HG03064 (cell line): ENCODE data around the gene HTRA3.

Experiments used
- ATAC-seq: cut with Tn5 transposase; IDR thresholded peaks from one replicate; pipeline ENCODE4 v1.9.1; 2021; ENCODE audit warnings: low read depth; ENCODE audit not compliant: unreplicated experiment

Gene HTRA3

GRCh38 chr4:8306511-8307021 is 37.0 kb downstream of the HTRA3 start:
- no peak for ATAC-seq

DNA sequence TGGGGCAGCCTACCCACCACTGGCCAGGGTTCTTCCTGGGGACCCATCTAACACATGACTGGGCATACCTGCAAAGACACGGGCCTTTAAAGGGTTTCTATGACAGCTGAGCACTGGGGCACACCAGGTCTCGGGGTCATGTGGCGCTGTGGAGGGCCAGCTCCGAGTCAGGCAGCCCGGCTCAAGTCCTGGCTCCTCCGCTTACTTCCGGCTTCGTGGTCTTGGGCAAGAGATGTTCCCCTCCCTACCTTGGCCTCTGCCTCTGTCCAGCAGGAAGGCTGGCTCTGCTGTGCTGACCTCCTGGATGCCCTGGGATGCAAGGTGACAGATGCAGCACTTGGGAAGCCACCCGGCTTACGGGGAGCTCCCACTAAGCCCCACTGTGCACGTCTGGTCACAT is 37.6 kb downstream of the HTRA3 start:
- no peak for ATAC-seq

- ATAC-seq = no peak
These were observed 38.2 kb downstream of the HTRA3 start for GRCh38 chr4:8307714-8308113.

DNA sequence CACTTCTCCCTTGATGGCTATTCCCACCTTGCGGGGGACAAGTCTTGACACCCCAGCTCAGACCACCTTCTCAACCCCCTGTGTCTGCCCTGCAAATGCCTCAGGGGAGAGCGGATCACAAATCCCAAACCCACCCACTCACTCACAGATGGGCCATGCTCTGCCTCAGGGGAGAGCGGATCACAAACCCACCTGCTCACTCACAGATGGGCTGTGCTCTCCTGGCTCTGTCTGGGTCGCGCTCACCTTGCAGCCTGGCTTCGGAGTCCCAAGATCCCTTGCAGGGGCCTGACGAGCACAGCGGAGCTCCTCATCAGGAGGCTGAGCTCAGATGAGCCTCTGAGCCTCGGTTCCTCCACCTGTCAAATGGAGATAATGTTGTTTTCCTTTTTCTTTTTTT is 38.6 kb downstream of the HTRA3 start:
- ATAC-seq = no peak

- no peak for ATAC-seq
These were observed 39.6 kb downstream of the HTRA3 start for GRCh38 chr4:8308856-8309771.

DNA sequence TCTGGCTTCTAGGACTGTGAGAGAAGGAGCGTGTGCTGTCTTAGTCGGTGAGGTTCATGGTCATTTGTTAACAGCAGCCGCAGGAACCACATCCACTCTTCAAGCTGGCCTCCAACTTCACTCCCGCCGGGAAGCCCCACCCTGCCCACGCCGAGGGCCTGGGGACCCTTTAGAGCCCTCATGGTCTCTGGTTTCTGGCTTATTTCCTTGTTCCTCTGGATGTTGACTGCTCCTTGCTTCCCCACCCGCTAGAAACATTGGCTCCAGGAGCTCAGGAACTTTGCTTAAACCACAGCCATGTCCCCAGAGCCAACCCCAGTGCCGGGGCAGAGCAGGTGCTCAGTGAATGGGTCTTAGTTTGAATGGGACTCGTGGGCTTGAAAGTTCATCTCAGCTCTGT is 40.8 kb downstream of the HTRA3 start:
- no peak for ATAC-seq

DNA sequence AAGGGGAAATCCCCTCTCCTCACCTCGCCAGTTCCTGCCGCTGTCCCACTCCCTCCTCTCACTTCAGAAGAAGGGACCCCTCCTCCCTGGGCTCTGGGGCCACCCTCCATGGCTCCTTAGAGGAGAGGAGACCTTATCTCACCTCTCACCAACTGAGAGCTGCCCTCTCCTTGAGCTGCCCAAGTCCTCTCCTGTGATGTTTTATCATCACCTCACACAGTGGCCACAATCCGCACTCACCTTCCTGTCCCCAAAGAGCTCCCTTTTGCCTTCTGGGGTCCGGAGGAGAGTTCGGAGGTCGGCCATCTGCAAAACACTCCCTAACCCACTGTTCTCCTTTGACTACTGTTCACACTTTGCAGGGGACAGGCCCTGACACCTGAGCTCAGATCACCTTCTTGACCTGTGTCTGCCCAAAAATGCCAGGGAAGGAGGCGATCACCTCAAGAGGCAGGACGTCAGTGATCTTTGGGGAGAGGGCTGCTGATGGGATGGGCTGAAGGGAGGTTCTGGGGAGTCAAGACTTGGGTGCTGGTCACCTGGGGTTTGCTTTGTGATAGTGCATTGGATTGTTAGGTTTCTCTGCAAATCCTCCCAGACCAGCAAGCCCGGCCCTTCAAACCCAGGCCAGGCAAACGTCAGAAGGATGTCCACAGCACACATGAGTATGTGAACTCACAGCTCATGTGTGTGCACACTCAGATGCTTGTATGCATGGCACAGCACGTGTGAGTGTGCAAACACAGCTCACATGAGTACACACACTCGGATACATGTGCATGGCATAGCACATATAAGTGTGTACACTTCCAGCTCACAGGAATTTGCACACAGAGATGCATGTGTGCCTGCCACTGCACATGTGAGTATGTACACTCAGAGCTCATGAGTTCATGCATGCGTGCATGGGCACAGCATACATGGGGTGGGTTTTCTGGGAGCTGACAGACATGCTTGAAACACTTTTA is 41.8 kb downstream of the HTRA3 start:
- no peak for ATAC-seq

- ATAC-seq = no peak
These were observed 42.5 kb downstream of the HTRA3 start for GRCh38 chr4:8312069-8312445.

DNA sequence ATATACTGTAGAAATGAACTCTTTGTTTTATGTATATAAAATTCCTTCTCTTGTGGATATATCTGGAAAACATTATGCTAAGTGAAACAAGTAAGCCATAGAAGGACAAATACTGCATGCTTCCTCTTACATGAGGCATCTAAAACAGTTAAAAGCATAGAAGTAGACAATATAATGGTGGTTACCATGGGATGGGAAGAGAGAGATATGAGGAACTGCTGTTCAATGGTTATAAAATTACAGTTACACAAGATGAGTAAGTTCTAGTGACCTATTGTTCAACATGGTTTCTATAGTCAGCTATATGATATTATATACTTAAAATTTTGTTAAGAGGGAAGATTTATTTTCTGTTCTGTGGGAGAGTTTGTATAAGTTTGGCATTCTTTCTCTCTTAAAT is 43.4 kb downstream of the HTRA3 start:
- no peak for ATAC-seq

DNA sequence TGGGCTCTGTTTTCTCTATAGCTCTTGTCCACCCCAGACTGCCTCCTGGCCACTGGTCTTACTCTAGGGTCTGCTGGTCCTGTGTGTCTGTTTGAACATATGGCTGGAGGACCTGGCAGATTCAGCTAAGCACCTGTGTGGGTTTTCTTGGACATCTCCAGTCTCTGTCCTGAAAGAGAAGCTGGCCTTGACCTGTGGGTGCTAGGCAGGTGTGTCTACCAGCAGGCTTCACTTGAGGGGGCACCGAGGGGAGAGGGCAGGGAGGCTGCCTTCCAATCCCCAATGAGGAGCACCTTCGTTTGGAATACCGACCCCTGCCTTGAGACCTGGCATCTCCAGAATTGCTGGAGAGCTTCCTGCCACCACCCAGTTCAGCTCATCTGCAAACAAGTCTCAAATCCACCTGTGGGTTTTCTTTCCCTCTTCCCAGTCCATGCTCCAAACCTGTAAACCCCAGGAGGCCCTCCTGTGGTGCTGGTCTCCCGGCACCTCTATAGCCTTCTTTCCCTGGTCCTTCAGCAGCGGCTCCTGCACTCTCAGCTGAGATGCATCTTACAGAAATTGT is 45.2 kb downstream of the HTRA3 start:
- ATAC-seq = no peak

DNA sequence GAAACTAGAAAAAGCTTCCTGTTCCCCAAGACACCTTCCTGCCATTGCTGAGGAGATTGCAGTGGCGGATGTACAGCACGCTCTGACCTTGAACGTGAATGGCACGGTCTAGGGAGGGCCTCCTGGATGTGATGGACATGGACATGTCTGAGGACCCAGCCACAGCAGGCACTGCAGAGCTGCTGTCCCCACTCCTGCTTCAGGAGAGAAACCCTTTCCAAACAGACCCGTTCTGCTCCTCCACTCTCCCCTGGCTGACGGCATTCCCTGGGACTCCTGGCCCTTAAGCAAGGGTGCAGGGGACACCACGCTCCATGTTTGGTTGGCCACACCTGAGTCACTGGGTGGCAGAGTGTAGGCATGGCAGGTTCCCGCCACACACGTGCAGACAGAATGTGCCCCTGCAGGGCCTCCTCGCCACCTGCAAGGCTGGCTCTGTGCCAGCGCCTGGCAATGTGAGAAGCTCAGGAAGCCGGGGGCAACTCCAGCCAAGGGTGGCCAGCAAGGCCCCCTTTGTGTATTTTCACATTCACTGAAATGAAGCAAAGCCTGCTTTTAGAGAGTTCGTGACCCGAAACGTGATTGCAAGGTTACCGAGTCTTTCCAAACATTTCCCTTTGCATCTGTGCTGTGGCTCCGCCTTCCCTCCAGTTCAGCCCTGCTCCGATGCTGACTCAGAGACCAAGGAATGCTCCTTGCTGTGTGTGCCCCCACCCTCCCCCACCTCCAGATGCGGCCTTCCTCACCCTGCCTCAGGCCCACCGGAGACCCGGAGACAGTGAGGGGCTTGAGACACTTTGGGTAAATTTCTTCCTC is 46.1 kb downstream of the HTRA3 start:
- ATAC-seq = no peak

GRCh38 chr4:8316251-8316771 is 46.8 kb downstream of the HTRA3 start:
- ATAC-seq = no peak

DNA sequence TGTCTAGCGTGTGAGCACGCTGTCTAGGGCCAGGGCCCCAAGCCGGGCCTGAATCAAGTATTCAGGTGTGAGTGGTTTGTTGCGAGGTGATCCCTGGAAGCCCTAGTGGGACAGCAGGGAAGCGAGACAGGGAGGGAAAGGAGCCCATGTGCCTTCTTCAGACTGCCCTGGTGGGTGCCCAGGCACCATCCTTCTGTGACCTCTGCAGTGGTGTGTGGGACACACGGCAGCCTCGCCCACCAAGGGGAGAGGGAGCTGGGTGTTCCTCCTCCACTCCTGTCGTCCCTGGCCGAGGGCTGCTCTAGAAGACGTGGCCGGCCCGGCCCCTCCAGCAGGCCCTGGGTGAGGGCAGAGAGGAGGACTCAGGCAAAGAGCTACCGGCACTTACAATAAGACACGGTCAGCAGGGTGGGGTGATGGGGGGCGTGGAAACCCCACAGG is 47.4 kb downstream of the HTRA3 start:
- ATAC-seq = no peak

- no peak for ATAC-seq
These were observed 47.9 kb downstream of the HTRA3 start for GRCh38 chr4:8317474-8317873.

DNA sequence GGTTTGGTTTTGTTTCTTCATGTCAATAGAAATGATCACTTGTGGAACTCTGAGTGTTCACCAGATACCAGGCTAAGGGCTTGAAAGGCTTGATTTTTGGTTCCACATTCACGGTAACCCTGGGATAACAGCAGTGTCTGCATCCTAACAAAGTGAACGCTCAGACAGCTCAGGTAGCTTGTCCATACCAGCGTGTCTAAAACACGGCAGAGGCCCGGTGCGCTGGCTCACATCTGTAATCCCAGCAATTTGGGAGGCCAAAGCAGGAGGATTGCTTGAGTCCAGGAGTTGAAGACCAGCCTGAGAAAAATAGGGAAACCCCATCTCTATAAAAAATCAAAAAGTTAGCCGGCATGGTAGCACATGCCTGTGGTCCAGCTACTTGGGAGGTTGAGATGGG is 49.0 kb downstream of the HTRA3 start:
- ATAC-seq = no peak

DNA sequence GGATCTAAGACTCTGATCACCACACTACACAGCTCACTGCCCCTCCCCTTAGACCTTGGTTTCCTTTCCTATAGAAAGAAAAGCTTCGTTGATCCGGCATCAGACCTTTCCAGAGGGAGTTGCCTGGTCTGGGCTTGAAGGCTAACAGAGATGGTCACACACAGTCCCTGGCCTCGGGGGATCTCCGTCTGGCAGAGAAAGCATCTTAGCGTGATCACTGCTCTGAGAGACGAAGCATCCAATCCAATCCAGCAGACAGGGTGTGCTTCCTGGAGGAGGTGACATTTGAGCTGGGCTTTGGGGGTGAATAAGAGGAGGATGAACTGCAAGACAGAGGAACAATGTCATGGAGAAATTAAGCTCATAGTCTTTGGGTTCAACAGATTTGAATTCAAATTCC is 49.5 kb downstream of the HTRA3 start:
- no peak for ATAC-seq

DNA sequence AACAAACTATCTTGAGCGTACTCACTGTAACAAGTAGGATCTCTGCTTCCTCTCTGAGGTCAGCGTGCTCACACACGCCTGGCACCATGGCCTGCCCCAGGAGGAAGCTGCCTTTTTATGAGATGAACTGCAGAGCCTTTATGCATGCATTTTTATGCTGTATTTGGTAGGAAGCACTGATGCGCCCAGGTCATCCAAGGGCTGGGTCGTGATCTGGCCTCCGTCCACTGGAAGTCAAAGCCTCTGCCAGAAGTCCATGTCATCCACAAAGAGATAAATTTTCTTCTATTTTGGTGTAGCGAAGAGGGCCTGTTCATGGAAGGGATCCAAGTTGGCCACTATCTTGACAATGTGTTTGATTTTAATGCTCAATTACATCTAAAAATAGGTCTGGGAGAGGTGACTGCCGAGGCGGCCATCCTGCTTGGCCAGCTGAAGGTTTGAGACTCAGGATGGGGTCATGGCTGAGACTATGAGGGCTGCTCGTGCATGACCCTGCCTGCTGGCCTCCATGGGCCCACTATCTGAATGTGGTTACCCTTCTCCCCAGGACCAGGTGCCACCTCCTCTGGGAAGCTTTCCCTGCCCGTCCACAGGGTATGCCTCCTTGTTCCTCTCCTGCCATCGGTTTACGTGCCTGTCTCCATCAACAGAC is 50.3 kb downstream of the HTRA3 start:
- ATAC-seq = no peak

DNA sequence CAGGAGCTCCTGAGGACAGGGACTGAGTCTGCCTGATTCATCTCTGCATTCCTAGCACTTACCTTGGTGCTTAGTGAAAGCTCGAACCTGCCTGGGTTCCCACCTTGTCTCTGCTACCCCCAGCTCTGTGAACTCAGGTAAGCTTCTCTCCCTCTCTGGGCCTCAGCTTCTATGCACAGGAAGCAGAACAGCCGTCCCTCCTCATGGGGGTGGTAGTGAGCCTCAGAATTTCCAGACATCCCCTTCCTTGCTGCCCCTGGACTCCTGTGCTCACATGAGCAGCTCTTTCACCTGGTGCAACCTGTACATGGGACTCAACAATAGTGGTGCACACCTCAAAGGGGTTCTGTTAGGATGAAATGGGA is 50.8 kb downstream of the HTRA3 start:
- no peak for ATAC-seq

DNA sequence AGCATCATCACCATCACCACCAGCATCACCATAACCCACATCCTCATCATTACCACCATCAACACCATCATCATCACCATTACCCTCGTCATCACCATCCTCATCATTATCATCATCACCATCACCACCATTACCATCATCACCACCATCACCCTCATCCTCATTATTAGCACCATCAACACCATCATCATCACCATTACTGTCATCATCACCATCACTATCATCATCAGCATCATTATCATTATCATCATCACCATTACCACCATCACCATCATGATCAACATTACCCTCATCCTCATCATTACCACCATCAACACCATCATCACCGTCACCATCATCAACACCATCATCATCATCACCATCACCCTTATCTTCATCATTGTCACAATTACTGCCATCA is 51.7 kb downstream of the HTRA3 start:
- no peak for ATAC-seq
